Activated CD4-positive, alpha-beta T cell treated with anti-CD3 and anti-CD28 coated beads, Interleukin-2, amount 10 ng/mL, durations not matched to agents 7 days and 5 days (primary cell): ENCODE results near the gene KRT16. TPM values are rescaled to one million over a fixed set of nuclear protein-coding genes. Genes with fewer than 3 reads are reported as not detected.

Experiments
- CTCF ChIA-PET: fragments of 350-600 bp; sonication (Branson Sonifier 250); formaldehyde crosslinking; loops from one replicate; lab custom pipeline; 2021; ENCODE audit warnings: antibody characterized with exemption; lab: Charles Lee
- POLR2A ChIA-PET: fragments of 350-600 bp; sonication (Branson Sonifier 250); formaldehyde crosslinking; loops from one replicate; lab custom pipeline; 2021; ENCODE audit warnings: antibody characterized with exemption; lab: Charles Lee
- DNase-seq: peaks from one replicate; pipeline ENCODE4 v3.0.0-alpha.2; 2020
- H3K27ac Mint-ChIP-seq: one replicate; pipeline ENCODE4 v1.8.0; 2021; ENCODE audit warnings: mild to moderate bottlenecking, moderate library complexity, mixed read lengths
- H3K27me3 Mint-ChIP-seq: one replicate; pipeline ENCODE4 v1.8.0; 2021; ENCODE audit warnings: mixed read lengths
- H3K36me3 Mint-ChIP-seq: one replicate; pipeline ENCODE4 v1.8.0; 2021; ENCODE audit warnings: low read depth, mixed read lengths
- H3K4me1 Mint-ChIP-seq: one replicate; pipeline ENCODE4 v1.8.0; 2021; ENCODE audit warnings: mixed read lengths
- H3K4me3 Mint-ChIP-seq: one replicate; pipeline ENCODE4 v1.8.0; 2021; ENCODE audit warnings: mild to moderate bottlenecking, moderate library complexity, mixed read lengths
- H3K9me3 Mint-ChIP-seq: one replicate; pipeline ENCODE4 v1.8.0; 2021; ENCODE audit warnings: mixed read lengths
- total RNA-seq, 2 experiments: library from RNA; stranded (reverse); gene quantifications; one replicate each; pipeline ENCODE4 v1.2.3, GENCODE V29; 2021

Gene KRT16
- total RNA-seq, 2 experiments from 2014 or later = not detected

- Mint-ChIP-seq H3K27ac (no peak overlapping the region), H3K36me3 (no peaks in the 10 kb centered on the region), H3K27me3 (no peaks in the 10 kb centered on the region), H3K4me3 (no peak overlapping the region), H3K9me3 (no peaks in the 10 kb centered on the region), H3K4me1 (no peaks in the 10 kb centered on the region)
- POLR2A ChIA-PET = no interaction called here
- CTCF ChIA-PET = interaction anchor here (1.0 to 2.2 kb wide), 3 partner anchors 9 to 26 kb away, joined by 3 to 9 read pairs (median 5); no protein-coding TSS in a partner anchor
- no peak for DNase-seq
Measured at GRCh38 chr17:41639492-41640473, 27.2 kb upstream of the KRT16 start.

GRCh38 chr17:41638941-41639340 is 26.4 kb upstream of the KRT16 start:
- no peak overlapping the region for H3K4me3 Mint-ChIP-seq
- H3K9me3 Mint-ChIP-seq = no peaks in the 10 kb centered on the region
- CTCF ChIA-PET = interaction anchor here (1.0 to 2.2 kb wide), 2 partner anchors 10 to 24 kb away, joined by 3 to 9 read pairs; no protein-coding TSS in a partner anchor
- no peak overlapping the region for H3K27ac Mint-ChIP-seq
- no peaks in the 10 kb centered on the region for H3K27me3 Mint-ChIP-seq
- no peaks in the 10 kb centered on the region for H3K36me3 Mint-ChIP-seq
- POLR2A ChIA-PET = no interaction called here
- no peak for DNase-seq
- H3K4me1 Mint-ChIP-seq = no peaks in the 10 kb centered on the region

- Mint-ChIP-seq H3K36me3 (no peaks in the 10 kb centered on the region), H3K4me1 (no peaks in the 10 kb centered on the region), H3K4me3 (no peak overlapping the region), H3K27ac (no peak overlapping the region), H3K27me3 (no peaks in the 10 kb centered on the region), H3K9me3 (no peaks in the 10 kb centered on the region)
- ChIA-PET CTCF (no interaction called here), POLR2A (no interaction called here)
- DNase-seq = no peak
Measured at GRCh38 chr17:41638194-41638593, 25.6 kb upstream of the KRT16 start.

- ChIA-PET POLR2A (no interaction called here), CTCF (interaction anchor here (1.2 kb wide), 1 partner anchor 29 kb away, joined by 4 read pairs; no protein-coding TSS in a partner anchor)
- H3K36me3 Mint-ChIP-seq = no peaks in the 10 kb centered on the region
- H3K4me1 Mint-ChIP-seq = no peaks in the 10 kb centered on the region
- H3K27ac Mint-ChIP-seq = no peak overlapping the region
- no peaks in the 10 kb centered on the region for H3K9me3 Mint-ChIP-seq
- H3K4me3 Mint-ChIP-seq = no peak overlapping the region
- no peaks in the 10 kb centered on the region for H3K27me3 Mint-ChIP-seq
- no peak for DNase-seq
Measured at GRCh38 chr17:41636652-41637051, 24.1 kb upstream of the KRT16 start.

DNA sequence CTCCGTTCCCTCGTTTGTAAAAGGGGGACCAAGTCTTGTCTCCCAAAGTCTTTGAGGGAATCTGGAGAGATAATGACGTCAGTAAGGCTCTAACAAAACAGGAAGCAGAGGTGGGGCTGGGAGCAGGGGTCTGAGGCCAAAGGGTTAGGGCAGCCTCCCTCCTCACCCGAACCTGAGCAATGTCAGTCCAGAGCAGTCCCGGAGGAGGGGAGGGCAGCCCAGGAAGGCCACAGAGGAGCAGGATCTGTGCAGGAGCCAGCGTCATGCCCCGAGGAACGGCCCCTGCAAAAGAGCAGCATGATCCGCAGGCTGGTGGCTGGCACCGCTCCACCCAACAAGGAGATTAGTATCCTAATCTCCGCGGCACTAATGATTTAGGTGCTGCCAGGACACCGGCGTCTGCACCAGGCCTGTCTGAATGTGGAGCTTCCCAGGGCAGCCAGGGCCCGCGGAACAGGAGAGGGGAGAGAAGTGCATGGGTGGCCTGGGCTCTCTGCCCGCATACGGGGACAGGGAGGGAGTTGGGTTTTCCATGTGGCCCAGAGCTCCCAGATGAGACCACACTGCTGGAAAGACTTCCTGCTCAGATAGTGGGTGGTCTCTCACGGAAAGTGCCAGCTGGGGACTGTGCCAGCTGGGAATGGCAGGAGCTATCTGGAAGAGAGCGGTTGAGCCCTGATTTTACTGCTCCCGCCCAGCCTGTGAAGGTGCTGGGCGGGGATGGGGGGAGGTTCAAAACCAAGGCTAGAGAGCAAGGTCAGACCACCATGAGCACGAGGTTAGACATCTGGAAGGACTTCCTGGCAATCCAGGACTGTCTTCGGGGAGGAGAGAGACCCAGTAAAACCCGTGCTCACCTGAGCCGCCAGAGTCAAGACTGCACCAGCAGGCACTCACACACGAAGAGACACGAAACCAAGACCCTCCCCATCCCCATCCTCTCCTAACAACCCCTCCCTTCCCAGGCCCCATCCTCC is 22.8 kb upstream of the KRT16 start:
- no peaks in the 10 kb centered on the region for H3K4me1 Mint-ChIP-seq

GRCh38 chr17:41634639-41635038 is 22.1 kb upstream of the KRT16 start:
- Mint-ChIP-seq H3K27ac (no peak overlapping the region), H3K9me3 (no peaks in the 10 kb centered on the region), H3K36me3 (no peaks in the 10 kb centered on the region), H3K27me3 (no peaks in the 10 kb centered on the region), H3K4me3 (no peak overlapping the region), H3K4me1 (no peaks in the 10 kb centered on the region)
- DNase-seq = no peak
- ChIA-PET CTCF (interaction anchor here (1.0 to 1.5 kb wide), 3 partner anchors 14 to 56 kb away, joined by 3 read pairs; no protein-coding TSS in a partner anchor), POLR2A (no interaction called here)

More for the DNA sequence above, 22.8 kb upstream of the KRT16 start:
- CTCF ChIA-PET = interaction anchor here (1.5 kb wide), 1 partner anchor 13 kb away, joined by 3 read pairs; no protein-coding TSS in a partner anchor
- Mint-ChIP-seq H3K36me3 (no peaks in the 10 kb centered on the region), H3K27me3 (no peaks in the 10 kb centered on the region), H3K4me3 (no peak overlapping the region), H3K9me3 (no peaks in the 10 kb centered on the region), H3K27ac (no peak overlapping the region)
- POLR2A ChIA-PET = no interaction called here
- no peak for DNase-seq

- no peak for DNase-seq
- Mint-ChIP-seq H3K27me3 (no peaks in the 10 kb centered on the region), H3K36me3 (no peaks in the 10 kb centered on the region), H3K27ac (no peak overlapping the region), H3K4me1 (no peaks in the 10 kb centered on the region), H3K4me3 (no peak overlapping the region), H3K9me3 (no peaks in the 10 kb centered on the region)
- CTCF ChIA-PET = interaction anchor here (1.0 to 1.1 kb wide), 2 partner anchors 29 to 55 kb away, joined by 3 read pairs; no protein-coding TSS in a partner anchor
- POLR2A ChIA-PET = no interaction called here
Measured at GRCh38 chr17:41633556-41634199, 21.1 kb upstream of the KRT16 start.

DNA sequence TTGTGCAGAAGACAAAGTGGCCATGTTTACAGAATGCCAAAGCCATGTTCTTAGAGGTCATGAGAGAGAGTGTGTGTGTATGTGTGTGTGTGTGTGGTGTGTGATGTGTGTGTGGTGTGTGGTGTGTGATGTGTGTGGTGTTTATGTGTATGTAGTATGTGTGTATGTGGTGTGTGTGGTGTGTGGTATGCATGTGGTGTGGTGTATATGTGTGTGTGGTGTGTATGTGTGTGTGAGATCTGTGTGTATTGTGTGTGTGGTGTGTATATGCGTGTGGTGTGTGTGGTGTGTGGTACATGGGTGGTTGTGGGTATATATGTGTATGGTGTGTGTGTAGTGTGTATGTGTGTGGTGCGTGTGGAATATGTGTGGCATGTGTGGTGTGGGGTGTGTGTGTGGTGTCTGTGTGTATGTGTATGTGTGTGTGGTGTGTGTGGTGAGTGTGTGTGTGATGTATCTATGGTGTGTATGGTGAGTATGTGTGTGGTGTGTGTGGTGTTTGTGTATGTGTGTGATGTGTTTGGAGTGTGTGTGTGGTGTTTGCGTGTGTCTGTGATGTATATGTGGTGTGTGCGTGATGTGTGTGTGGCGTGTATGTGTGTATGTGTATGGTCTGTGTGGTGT is 20.0 kb upstream of the KRT16 start:
- Mint-ChIP-seq H3K27ac (no peak overlapping the region), H3K27me3 (no peaks in the 10 kb centered on the region), H3K4me3 (no peak overlapping the region), H3K36me3 (no peaks in the 10 kb centered on the region), H3K9me3 (no peaks in the 10 kb centered on the region), H3K4me1 (no peaks in the 10 kb centered on the region)
- no peak for DNase-seq
- ChIA-PET POLR2A (no interaction called here), CTCF (no interaction called here)

GRCh38 chr17:41631898-41632285 is 19.3 kb upstream of the KRT16 start:
- Mint-ChIP-seq H3K4me1 (no peaks in the 10 kb centered on the region), H3K36me3 (no peaks in the 10 kb centered on the region), H3K4me3 (no peak overlapping the region), H3K27ac (no peak overlapping the region), H3K9me3 (no peaks in the 10 kb centered on the region), H3K27me3 (no peaks in the 10 kb centered on the region)
- ChIA-PET CTCF (no interaction called here), POLR2A (no interaction called here)
- DNase-seq = no peak

- no peaks in the 10 kb centered on the region for H3K36me3 Mint-ChIP-seq
- no peaks in the 10 kb centered on the region for H3K27me3 Mint-ChIP-seq
- H3K27ac Mint-ChIP-seq = no peak overlapping the region
- H3K4me1 Mint-ChIP-seq = no peaks in the 10 kb centered on the region
- H3K4me3 Mint-ChIP-seq = no peak overlapping the region
- H3K9me3 Mint-ChIP-seq = no peaks in the 10 kb centered on the region
- ChIA-PET CTCF (no interaction called here), POLR2A (no interaction called here)
- DNase-seq = no peak
Measured at GRCh38 chr17:41631025-41631897, 18.7 kb upstream of the KRT16 start.
